K562 (cell line): ENCODE data around the gene CPA2. TPM values are rescaled to one million over a fixed set of nuclear protein-coding genes. Genes with fewer than 3 reads are reported as not detected.

Experiments used
- polyA plus RNA-seq, 8 experiments: library from polyadenylated mRNA; depleted of rRNA in 4 of 8; stranded (reverse) in 5 of 8; unstranded in 3 of 8; fragments of >200 nt; fragmentation: Nextera tagmentation in 2 of 8; fragmentation: Illumina TruSeq in 1 of 8; extraction: Ambion mirVana in 2 of 8; extraction: Trizol in 1 of 8; gene quantifications; 2 replicates each; pipeline versions ENCODE4 v1.2.1 to v1.2.3, GENCODE V29; 2011 to 2014; ENCODE audit warnings: inconsistent platforms in 1 of 8, missing spikeins in 1 of 8
- total RNA-seq, 7 experiments: library from RNA; depleted of rRNA in 6 of 7; stranded (reverse); fragments of >200 nt in 6 of 7; fragmentation: Illumina TruSeq in 2 of 7; extraction: Trizol in 2 of 7; gene quantifications; 2 replicates each; pipeline versions ENCODE4 v1.2.1 to v1.2.3, GENCODE V29; 2011 to 2021; ENCODE audit warnings: low replicate concordance in 1 of 7
- TF ChIP-seq, protein P1 (sequence below): fragments of 450-650 bp; IDR thresholded peaks from 2 replicates; pipeline ENCODE4 v1.6.1; 2016; ENCODE audit warnings: mild to moderate bottlenecking, moderate library complexity
- TF ChIP-seq, protein P2 (sequence below), 2 experiments: fragments of 450-650 bp; formaldehyde crosslinking in 1 of 2; IDR thresholded peaks; 2 replicates each; pipeline versions ENCODE4 v1.4.0 to v1.6.1; 2014 to 2020; ENCODE audit warnings: mild to moderate bottlenecking in 2 of 2, borderline replicate concordance in 1 of 2, low read depth in 1 of 2
- TF ChIP-seq, protein P3 (sequence below), 2 experiments: IDR thresholded peaks; 2 replicates each; pipeline ENCODE4 v1.6.1; 2011; ENCODE audit warnings: borderline replicate concordance in 1 of 2, control low read depth in 1 of 2, low read depth in 1 of 2, low read length in 1 of 2, mild to moderate bottlenecking in 1 of 2, mixed read lengths in 1 of 2, moderate library complexity in 1 of 2; ENCODE audit not compliant: insufficient read depth in 1 of 2, insufficient read length in 1 of 2, poor library complexity in 1 of 2, severe bottlenecking in 1 of 2; ENCODE audit errors: extremely low read depth in 1 of 2

Gene CPA2
- total and polyA plus RNA-seq, 9 of the 15 experiments (the other 6 are each of a cell fraction or from before 2014, with no cell fraction given): 0.04 to 0.84 (median 0.09) TPM; not detected in 4

DNA sequence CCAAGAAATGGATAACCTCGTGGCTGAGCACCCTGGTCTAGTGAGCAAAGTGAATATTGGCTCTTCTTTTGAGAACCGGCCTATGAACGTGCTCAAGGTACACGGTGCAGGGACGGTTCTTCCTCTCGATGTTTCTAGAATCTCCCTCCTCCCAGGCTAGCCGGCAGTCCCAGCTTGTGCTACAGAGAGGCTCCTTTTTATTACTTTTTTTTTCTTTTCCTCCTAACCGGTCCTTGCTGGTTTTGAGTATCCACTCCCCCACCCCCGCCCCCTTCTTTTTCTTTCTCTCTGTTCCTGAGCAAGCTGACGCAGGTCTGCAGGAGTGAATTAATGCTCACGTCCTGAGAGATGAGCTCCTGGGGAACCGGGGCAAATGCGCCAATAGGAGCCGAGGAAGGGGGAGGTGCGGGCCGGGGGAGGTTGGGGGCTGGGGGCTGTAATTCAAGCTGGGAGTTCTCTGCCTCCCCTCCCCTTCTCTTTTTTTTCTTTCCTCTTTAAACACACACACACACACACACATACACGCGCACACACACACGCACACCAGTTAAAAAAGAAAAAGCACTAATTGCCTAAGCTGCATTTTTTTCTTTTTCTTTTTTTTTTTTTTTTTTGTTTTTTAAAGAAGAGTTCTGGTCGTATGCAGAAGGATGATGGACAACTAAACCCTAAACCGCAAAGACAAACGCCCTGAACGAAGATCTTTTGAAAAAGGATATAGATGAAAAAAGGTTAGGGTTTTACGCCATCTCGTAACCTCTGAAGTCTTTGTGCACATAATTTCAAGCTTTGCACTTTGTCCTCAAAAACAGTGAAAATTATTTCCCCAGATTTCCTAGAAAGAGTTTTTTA is 6.6 kb downstream of the CPA2 start (continued):
- TF ChIP-seq, protein P1, sequence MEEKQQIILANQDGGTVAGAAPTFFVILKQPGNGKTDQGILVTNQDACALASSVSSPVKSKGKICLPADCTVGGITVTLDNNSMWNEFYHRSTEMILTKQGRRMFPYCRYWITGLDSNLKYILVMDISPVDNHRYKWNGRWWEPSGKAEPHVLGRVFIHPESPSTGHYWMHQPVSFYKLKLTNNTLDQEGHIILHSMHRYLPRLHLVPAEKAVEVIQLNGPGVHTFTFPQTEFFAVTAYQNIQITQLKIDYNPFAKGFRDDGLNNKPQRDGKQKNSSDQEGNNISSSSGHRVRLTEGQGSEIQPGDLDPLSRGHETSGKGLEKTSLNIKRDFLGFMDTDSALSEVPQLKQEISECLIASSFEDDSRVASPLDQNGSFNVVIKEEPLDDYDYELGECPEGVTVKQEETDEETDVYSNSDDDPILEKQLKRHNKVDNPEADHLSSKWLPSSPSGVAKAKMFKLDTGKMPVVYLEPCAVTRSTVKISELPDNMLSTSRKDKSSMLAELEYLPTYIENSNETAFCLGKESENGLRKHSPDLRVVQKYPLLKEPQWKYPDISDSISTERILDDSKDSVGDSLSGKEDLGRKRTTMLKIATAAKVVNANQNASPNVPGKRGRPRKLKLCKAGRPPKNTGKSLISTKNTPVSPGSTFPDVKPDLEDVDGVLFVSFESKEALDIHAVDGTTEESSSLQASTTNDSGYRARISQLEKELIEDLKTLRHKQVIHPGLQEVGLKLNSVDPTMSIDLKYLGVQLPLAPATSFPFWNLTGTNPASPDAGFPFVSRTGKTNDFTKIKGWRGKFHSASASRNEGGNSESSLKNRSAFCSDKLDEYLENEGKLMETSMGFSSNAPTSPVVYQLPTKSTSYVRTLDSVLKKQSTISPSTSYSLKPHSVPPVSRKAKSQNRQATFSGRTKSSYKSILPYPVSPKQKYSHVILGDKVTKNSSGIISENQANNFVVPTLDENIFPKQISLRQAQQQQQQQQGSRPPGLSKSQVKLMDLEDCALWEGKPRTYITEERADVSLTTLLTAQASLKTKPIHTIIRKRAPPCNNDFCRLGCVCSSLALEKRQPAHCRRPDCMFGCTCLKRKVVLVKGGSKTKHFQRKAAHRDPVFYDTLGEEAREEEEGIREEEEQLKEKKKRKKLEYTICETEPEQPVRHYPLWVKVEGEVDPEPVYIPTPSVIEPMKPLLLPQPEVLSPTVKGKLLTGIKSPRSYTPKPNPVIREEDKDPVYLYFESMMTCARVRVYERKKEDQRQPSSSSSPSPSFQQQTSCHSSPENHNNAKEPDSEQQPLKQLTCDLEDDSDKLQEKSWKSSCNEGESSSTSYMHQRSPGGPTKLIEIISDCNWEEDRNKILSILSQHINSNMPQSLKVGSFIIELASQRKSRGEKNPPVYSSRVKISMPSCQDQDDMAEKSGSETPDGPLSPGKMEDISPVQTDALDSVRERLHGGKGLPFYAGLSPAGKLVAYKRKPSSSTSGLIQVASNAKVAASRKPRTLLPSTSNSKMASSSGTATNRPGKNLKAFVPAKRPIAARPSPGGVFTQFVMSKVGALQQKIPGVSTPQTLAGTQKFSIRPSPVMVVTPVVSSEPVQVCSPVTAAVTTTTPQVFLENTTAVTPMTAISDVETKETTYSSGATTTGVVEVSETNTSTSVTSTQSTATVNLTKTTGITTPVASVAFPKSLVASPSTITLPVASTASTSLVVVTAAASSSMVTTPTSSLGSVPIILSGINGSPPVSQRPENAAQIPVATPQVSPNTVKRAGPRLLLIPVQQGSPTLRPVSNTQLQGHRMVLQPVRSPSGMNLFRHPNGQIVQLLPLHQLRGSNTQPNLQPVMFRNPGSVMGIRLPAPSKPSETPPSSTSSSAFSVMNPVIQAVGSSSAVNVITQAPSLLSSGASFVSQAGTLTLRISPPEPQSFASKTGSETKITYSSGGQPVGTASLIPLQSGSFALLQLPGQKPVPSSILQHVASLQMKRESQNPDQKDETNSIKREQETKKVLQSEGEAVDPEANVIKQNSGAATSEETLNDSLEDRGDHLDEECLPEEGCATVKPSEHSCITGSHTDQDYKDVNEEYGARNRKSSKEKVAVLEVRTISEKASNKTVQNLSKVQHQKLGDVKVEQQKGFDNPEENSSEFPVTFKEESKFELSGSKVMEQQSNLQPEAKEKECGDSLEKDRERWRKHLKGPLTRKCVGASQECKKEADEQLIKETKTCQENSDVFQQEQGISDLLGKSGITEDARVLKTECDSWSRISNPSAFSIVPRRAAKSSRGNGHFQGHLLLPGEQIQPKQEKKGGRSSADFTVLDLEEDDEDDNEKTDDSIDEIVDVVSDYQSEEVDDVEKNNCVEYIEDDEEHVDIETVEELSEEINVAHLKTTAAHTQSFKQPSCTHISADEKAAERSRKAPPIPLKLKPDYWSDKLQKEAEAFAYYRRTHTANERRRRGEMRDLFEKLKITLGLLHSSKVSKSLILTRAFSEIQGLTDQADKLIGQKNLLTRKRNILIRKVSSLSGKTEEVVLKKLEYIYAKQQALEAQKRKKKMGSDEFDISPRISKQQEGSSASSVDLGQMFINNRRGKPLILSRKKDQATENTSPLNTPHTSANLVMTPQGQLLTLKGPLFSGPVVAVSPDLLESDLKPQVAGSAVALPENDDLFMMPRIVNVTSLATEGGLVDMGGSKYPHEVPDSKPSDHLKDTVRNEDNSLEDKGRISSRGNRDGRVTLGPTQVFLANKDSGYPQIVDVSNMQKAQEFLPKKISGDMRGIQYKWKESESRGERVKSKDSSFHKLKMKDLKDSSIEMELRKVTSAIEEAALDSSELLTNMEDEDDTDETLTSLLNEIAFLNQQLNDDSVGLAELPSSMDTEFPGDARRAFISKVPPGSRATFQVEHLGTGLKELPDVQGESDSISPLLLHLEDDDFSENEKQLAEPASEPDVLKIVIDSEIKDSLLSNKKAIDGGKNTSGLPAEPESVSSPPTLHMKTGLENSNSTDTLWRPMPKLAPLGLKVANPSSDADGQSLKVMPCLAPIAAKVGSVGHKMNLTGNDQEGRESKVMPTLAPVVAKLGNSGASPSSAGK: peak; percentile 26; the same call in 1 of the 2 replicates
- TF ChIP-seq, protein P2, sequence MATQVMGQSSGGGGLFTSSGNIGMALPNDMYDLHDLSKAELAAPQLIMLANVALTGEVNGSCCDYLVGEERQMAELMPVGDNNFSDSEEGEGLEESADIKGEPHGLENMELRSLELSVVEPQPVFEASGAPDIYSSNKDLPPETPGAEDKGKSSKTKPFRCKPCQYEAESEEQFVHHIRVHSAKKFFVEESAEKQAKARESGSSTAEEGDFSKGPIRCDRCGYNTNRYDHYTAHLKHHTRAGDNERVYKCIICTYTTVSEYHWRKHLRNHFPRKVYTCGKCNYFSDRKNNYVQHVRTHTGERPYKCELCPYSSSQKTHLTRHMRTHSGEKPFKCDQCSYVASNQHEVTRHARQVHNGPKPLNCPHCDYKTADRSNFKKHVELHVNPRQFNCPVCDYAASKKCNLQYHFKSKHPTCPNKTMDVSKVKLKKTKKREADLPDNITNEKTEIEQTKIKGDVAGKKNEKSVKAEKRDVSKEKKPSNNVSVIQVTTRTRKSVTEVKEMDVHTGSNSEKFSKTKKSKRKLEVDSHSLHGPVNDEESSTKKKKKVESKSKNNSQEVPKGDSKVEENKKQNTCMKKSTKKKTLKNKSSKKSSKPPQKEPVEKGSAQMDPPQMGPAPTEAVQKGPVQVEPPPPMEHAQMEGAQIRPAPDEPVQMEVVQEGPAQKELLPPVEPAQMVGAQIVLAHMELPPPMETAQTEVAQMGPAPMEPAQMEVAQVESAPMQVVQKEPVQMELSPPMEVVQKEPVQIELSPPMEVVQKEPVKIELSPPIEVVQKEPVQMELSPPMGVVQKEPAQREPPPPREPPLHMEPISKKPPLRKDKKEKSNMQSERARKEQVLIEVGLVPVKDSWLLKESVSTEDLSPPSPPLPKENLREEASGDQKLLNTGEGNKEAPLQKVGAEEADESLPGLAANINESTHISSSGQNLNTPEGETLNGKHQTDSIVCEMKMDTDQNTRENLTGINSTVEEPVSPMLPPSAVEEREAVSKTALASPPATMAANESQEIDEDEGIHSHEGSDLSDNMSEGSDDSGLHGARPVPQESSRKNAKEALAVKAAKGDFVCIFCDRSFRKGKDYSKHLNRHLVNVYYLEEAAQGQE (IDR thresholded peaks at IDR 0.05; ENCODE audit: borderline replicate concordance): peak; percentile 89
- TF ChIP-seq, protein P2 (CRISPR knock-in tag; IDR thresholded peaks at IDR 0.05; ENCODE audit: low read depth): no peak
- TF ChIP-seq, protein P3, sequence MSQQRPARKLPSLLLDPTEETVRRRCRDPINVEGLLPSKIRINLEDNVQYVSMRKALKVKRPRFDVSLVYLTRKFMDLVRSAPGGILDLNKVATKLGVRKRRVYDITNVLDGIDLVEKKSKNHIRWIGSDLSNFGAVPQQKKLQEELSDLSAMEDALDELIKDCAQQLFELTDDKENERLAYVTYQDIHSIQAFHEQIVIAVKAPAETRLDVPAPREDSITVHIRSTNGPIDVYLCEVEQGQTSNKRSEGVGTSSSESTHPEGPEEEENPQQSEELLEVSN (IDR thresholded peaks at IDR 0.05; ENCODE audit: borderline replicate concordance in 1 of 2, extremely low read depth in 1 of 2, insufficient read depth in 1 of 2, insufficient read length in 1 of 2, low read depth in 1 of 2, low read length in 1 of 2, poor library complexity in 1 of 2, severe bottlenecking in 1 of 2): peak in 1 of 2 experiments; percentile 31
